K562 (cell line): ENCODE measurements around the gene TLR5. TPM values are rescaled to one million over a fixed set of nuclear protein-coding genes. Genes with fewer than 3 reads are reported as not detected.

ENCODE experiments used
- ATAC-seq: fragments of 200-7000 bp; cut with Tn5 transposase; 3 replicates; pipeline ENCODE4 v1.9.1; 2020; ENCODE audit warnings: moderate library complexity
- BruUV-seq: library from RNA; stranded (reverse); fragments of 400-500 nt; replicated peaks from 2 replicates; lab custom pipeline; 2021; lab: Mats Ljungman, UMichigan
- CTCF ChIA-PET: fragments of 300-600 bp; formaldehyde crosslinking; extraction: SDS; loops from one replicate; lab custom pipeline; 2021; ENCODE audit warnings: low intra/inter-chr PET ratio; lab: Yijun Ruan, JAX
- POLR2A ChIA-PET: fragments of 300-600, 350-650 bp; sonication (Branson Sonifier 250); formaldehyde crosslinking; extraction: SDS; loops from one replicate; lab custom pipeline; 2021; ENCODE audit warnings: antibody characterized with exemption, inconsistent platforms; lab: Yijun Ruan, JAX
- DNase-seq, 4 experiments: peaks; one replicate each; pipeline versions ENCODE4 v3.0.0 to v3.0.0-alpha.2; 2011 to 2018; ENCODE audit warnings: low spot score in 3 of 4, mixed read lengths in 3 of 4; ENCODE audit errors: extremely low read depth in 1 of 4
- FAIRE-seq: peaks from 2 replicates; lab custom pipeline; 2011; peaks lifted over from hg19 to GRCh38; lab: Jason Lieb, UNC
- H2AFZ ChIP-seq: 2 replicates; pipeline ENCODE4 v1.6.0; 2011; ENCODE audit warnings: low read depth, low read length, control low read depth, inconsistent platforms
- H3K27ac ChIP-seq: fragments of 200-600 bp; 3 replicates; pipeline ENCODE4 v1.8.0; 2011; ENCODE audit warnings: low read depth, mild to moderate bottlenecking, control low read depth, inconsistent platforms, low read length, moderate library complexity, mixed read lengths; ENCODE audit errors: extremely low read depth
- H3K27me3 ChIP-seq, 2 experiments: fragments of 300-600 bp in 1 of 2; 2 replicates in 1 of 2; 3 replicates in 1 of 2; pipeline versions ENCODE4 v1.6.0 to v1.8.0; 2011; ENCODE audit warnings: inconsistent platforms in 2 of 2, low read length in 2 of 2, mild to moderate bottlenecking in 1 of 2, mixed read lengths in 1 of 2, moderate library complexity in 1 of 2; ENCODE audit not compliant: control insufficient read depth in 2 of 2, insufficient read depth in 2 of 2
- H3K36me3 ChIP-seq: fragments of 300-600 bp; 3 replicates; pipeline ENCODE4 v1.8.0; 2011; ENCODE audit warnings: mild to moderate bottlenecking, low read length, inconsistent platforms; ENCODE audit not compliant: control insufficient read depth, insufficient read depth
- H3K4me1 ChIP-seq, 2 experiments: fragments of 200-600 bp in 1 of 2; replicated peaks in 1 of 2; 2 replicates in 1 of 2; 3 replicates in 1 of 2; pipeline versions ENCODE4 v1.5.1 to v1.8.0; 2011; ENCODE audit warnings: inconsistent platforms in 2 of 2, low read length in 2 of 2, mild to moderate bottlenecking in 1 of 2, mixed read lengths in 1 of 2, moderate library complexity in 1 of 2; ENCODE audit not compliant: control insufficient read depth in 2 of 2, insufficient read depth in 2 of 2
- H3K4me2 ChIP-seq: 2 replicates; pipeline ENCODE4 v1.6.1; 2011; ENCODE audit warnings: low read length, control low read depth, inconsistent platforms, mixed read lengths; ENCODE audit not compliant: insufficient read depth
- H3K4me3 ChIP-seq: fragments of 200-600 bp; sonication (generic), shearing (Covaris generic); 2 replicates; pipeline ENCODE4 v1.5.1; 2016; ENCODE audit warnings: control low read depth, inconsistent platforms
- H3K79me2 ChIP-seq: fragments of 200-600 bp; 3 replicates; pipeline ENCODE4 v1.8.0; 2011; ENCODE audit warnings: low read length, inconsistent platforms; ENCODE audit not compliant: control insufficient read depth, insufficient read depth
- H3K9ac ChIP-seq, 2 experiments: 2 replicates each; pipeline versions ENCODE4 v1.6.0 to v1.6.1; 2011; ENCODE audit warnings: low read depth in 2 of 2, low read length in 2 of 2, control low read depth in 1 of 2, inconsistent platforms in 1 of 2, mild to moderate bottlenecking in 1 of 2, mixed read lengths in 1 of 2; ENCODE audit not compliant: insufficient read depth in 1 of 2
- H3K9me1 ChIP-seq: one replicate; pipeline ENCODE4 v1.6.0; 2011; ENCODE audit warnings: inconsistent platforms, mild to moderate bottlenecking, low read length, moderate library complexity; ENCODE audit not compliant: control insufficient read depth, insufficient read depth
- H3K9me3 ChIP-seq: replicated peaks from 2 replicates; pipeline ENCODE4 v1.5.1; 2011; ENCODE audit warnings: low read depth, low read length, inconsistent platforms; ENCODE audit not compliant: control insufficient read depth, insufficient read depth
- H4K20me1 ChIP-seq: replicated peaks from 2 replicates; pipeline ENCODE4 v1.6.1; 2011; ENCODE audit warnings: low read length, inconsistent platforms, mixed read lengths; ENCODE audit not compliant: control insufficient read depth, insufficient read depth
- ELF1 ChIP-seq: fragments of 200-800 bp; sonication (Bioruptor generic); IDR thresholded peaks from 2 replicates; pipeline ENCODE4 v1.6.1; 2016; ENCODE audit warnings: missing genetic modification characterization, missing compliant biosample characterization
- ELF2 ChIP-seq: fragments of 250-450 bp; sonication (Bioruptor Pico); IDR thresholded peaks from 2 replicates; pipeline ENCODE4 v1.5.0; 2021; ENCODE audit warnings: mild to moderate bottlenecking
- ESRRA ChIP-seq: fragments of 450-650 bp; IDR thresholded peaks from 2 replicates; pipeline ENCODE4 v1.6.1; 2014; ENCODE audit warnings: low read depth, mild to moderate bottlenecking, moderate library complexity, borderline replicate concordance
- HBP1 ChIP-seq: fragments of 450-650 bp; formaldehyde crosslinking; IDR thresholded peaks from 2 replicates; pipeline ENCODE4 v1.4.0; 2022; ENCODE audit warnings: missing genetic modification characterization
- KDM5B ChIP-seq: fragments of 200-600 bp; sonication (generic); IDR thresholded peaks from 2 replicates; pipeline ENCODE4 v1.6.1; 2012; ENCODE audit warnings: low read depth, mild to moderate bottlenecking, moderate library complexity, low read length, control low read depth, inconsistent platforms; ENCODE audit not compliant: insufficient replicate concordance
- L3MBTL2 ChIP-seq: fragments of 450-650 bp; IDR thresholded peaks from 2 replicates; pipeline ENCODE4 v1.6.1; 2016; ENCODE audit warnings: mild to moderate bottlenecking, moderate library complexity
- SMAD4 ChIP-seq: fragments of 250-450 bp; sonication (Bioruptor Pico); conservative IDR thresholded peaks from 2 replicates; pipeline ENCODE4 v1.8.0; 2021; ENCODE audit warnings: inconsistent platforms, mild to moderate bottlenecking, moderate library complexity
- SPI1 ChIP-seq: IDR thresholded peaks from 2 replicates; pipeline ENCODE4 v1.6.1; 2011; ENCODE audit warnings: low read depth, low read length, control low read depth, borderline replicate concordance
- TEAD1 ChIP-seq, 2 experiments: fragments of 450-650 bp in 1 of 2; sonication (generic) in 1 of 2; formaldehyde crosslinking; IDR thresholded peaks; 2 replicates each; pipeline versions ENCODE4 v1.4.0 to v1.8.0; 2020 to 2022; ENCODE audit warnings: mild to moderate bottlenecking in 2 of 2, missing genetic modification reagents in 1 of 2
- TEAD4 ChIP-seq, 2 experiments: sonication (generic) in 1 of 2; formaldehyde crosslinking in 1 of 2; IDR thresholded peaks; 2 replicates each; pipeline versions ENCODE4 v1.6.1 to v1.8.0; 2012 to 2022; ENCODE audit warnings: borderline replicate concordance in 1 of 2, inconsistent platforms in 1 of 2, low read length in 1 of 2, mild to moderate bottlenecking in 1 of 2, missing genetic modification reagents in 1 of 2
- ZNF263 ChIP-seq: sonication (generic); formaldehyde crosslinking; IDR thresholded peaks from 2 replicates; pipeline ENCODE4 v1.8.0; 2022; ENCODE audit warnings: mild to moderate bottlenecking, missing genetic modification reagents, borderline replicate concordance
- ZNF583 ChIP-seq: fragments of 250-450 bp; sonication (Bioruptor Pico); IDR thresholded peaks from 2 replicates; pipeline ENCODE4 v1.4.0; 2020
- ZNF639 ChIP-seq, 2 experiments: fragments of 200-800 bp in 1 of 2; sonication (Bioruptor generic) in 1 of 2; sonication (generic) in 1 of 2; formaldehyde crosslinking in 1 of 2; IDR thresholded peaks in 1 of 2; conservative IDR thresholded peaks in 1 of 2; 2 replicates each; pipeline versions ENCODE4 v1.5.0 to v1.6.1; 2016 to 2020; ENCODE audit warnings: missing compliant biosample characterization in 1 of 2, missing genetic modification characterization in 1 of 2, missing genetic modification reagents in 1 of 2
- ZNF644 ChIP-seq: fragments of 200-800 bp; sonication (Bioruptor generic); IDR thresholded peaks from 2 replicates; pipeline ENCODE4 v1.6.1; 2016; ENCODE audit warnings: low read depth, missing genetic modification characterization, missing compliant biosample characterization
- WGBS: fragments of 100-300 bp; shearing (Covaris generic); methylation state at CpG from one replicate; pipeline ENCODE4 v1.1.6; 2016; ENCODE audit warnings: low coverage, mixed read lengths; ENCODE audit not compliant: insufficient coverage; ENCODE audit errors: missing lambda C conversion rate; 5-methylcytosine and 5-hydroxymethylcytosine counted together
- in situ Hi-C: fragments of 300-500 bp; cut with MboI; formaldehyde crosslinking; loops from 4 replicates; pipeline ENCODE4 v1.15.0; 2018; ENCODE audit warnings: inconsistent platforms, mixed read lengths
- intact Hi-C: fragments of 100-400 bp; cut with micrococcal nuclease; formaldehyde crosslinking; loops from 2 replicates; pipeline ENCODE4 v1.14.2; 2022
- polyA plus RNA-seq, 8 experiments: library from polyadenylated mRNA; depleted of rRNA in 4 of 8; stranded (reverse) in 5 of 8; unstranded in 3 of 8; fragments of >200 nt; fragmentation: Nextera tagmentation in 2 of 8; fragmentation: Illumina TruSeq in 1 of 8; extraction: Ambion mirVana in 2 of 8; extraction: Trizol in 1 of 8; gene quantifications; 2 replicates each; pipeline versions ENCODE4 v1.2.1 to v1.2.3, GENCODE V29; 2011 to 2014; ENCODE audit warnings: inconsistent platforms in 1 of 8, missing spikeins in 1 of 8
- total RNA-seq, 7 experiments: library from RNA; depleted of rRNA in 6 of 7; stranded (reverse); fragments of >200 nt in 6 of 7; fragmentation: Illumina TruSeq in 2 of 7; extraction: Trizol in 2 of 7; gene quantifications; 2 replicates each; pipeline versions ENCODE4 v1.2.1 to v1.2.3, GENCODE V29; 2011 to 2021; ENCODE audit warnings: low replicate concordance in 1 of 7

TLR5 gene
- total and polyA plus RNA-seq, 9 of the 15 experiments (the other 6 are each of a cell fraction or from before 2014, with no cell fraction given), result 0.93 to 7.4 (median 1.9) TPM

- Histone ChIP-seq H3K9me1 (no peaks in the 10 kb centered on the region), H3K9ac (no peak overlapping the region), H3K4me1 (no peaks in the 10 kb centered on the region; a peak in 2 of 5 replicates), H3K4me3 (no peak overlapping the region), H2AFZ (peak overlapping the region; percentile 37; the same call in 1 of the 2 replicates), H3K79me2 (no peaks in the 10 kb centered on the region), H3K9me3 (no peaks in the 10 kb centered on the region), H3K27me3 (no peaks in the 10 kb centered on the region; a peak in 1 of 5 replicates), H4K20me1 (no peaks in the 10 kb centered on the region), H3K4me2 (no peak overlapping the region), H3K36me3 (no peaks in the 10 kb centered on the region), H3K27ac (no peak overlapping the region)
- ChIA-PET POLR2A (interaction anchor here (1.4 kb wide), 1 partner anchor 12 kb away, joined by 5 read pairs; no protein-coding TSS in a partner anchor), CTCF (no interaction called here)
- intact Hi-C loops, result loop anchor here (5.0 kb wide), 1 partner anchor 155 kb away; no protein-coding TSS in a partner anchor
- BruUV-seq, result no TSS peak
- WGBS, result 3% methylated on average over 5 of the region's 5 CpGs
- FAIRE-seq (no peak), ATAC-seq (no peak), DNase-seq (peak in 1 of 4 experiments; percentile 25)
- in situ Hi-C loops, result no loop called here
- TF ChIP-seq ELF2 (CRISPR knock-in tag) (peak; percentile 63; the same call in 1 of the 2 replicates), KDM5B (no peak), ZNF639 (CRISPR knock-in tag; conservative IDR thresholded peaks at IDR 0.05 in 1 of 2, IDR thresholded peaks at IDR 0.05 in 1 of 2) (peak in 1 of 2 experiments; percentile 42; a peak in 1 of 4 replicates), SPI1 (peak; percentile 99), TEAD4 (IDR thresholded peaks at IDR 0.05; ENCODE audit: low read length) (peak; percentile 27; the same call in 1 of the 2 replicates), TEAD4 (CRISPR knock-in tag; IDR thresholded peaks at IDR 0.05; ENCODE audit: borderline replicate concordance) (no peak), L3MBTL2 (0 out of 2 replicates have a peak, but pooled peaks have one; percentile 23), ELF1 (tag) (peak; percentile 49; the same call in 1 of the 2 replicates), SMAD4 (CRISPR knock-in tag) (0 out of 2 replicates have a peak, but pooled peaks have one; percentile 38), ZNF263 (CRISPR knock-in tag) (peak; percentile 71), ZNF583 (CRISPR knock-in tag) (no peak), ESRRA (peak; percentile 69), HBP1 (no peak), ZNF644 (tag) (no peak), TEAD1 (CRISPR knock-in tag; IDR thresholded peaks at IDR 0.05) (peak in 1 of 2 experiments; percentile 35; a peak in 1 of 4 replicates)
Measured at GRCh38 chr1:223177681-223178080, 34.6 kb upstream of the TLR5 start.
